ENCODE results near the gene RAB33A.

GRCh38 chrX:130204647-130205046 lies 32.9 kb downstream of the RAB33A start:
- TF ChIP-seq CTCF (IDR thresholded peaks at IDR 0.05) (no peak), POLR2A (IDR thresholded peaks at IDR 0.05) (no peak)

Data from lower leg skin (tissue), 3 donors.